ENCODE measurements around the gene PDRG1.

GRCh38 chr20:31922588-31922987 lies 29.3 kb downstream of the PDRG1 start:
- TF ChIP-seq CTCF (IDR thresholded peaks at IDR 0.05; ENCODE audit: low read depth, low read length) (no peak), POLR2A (IDR thresholded peaks at IDR 0.05; ENCODE audit: extremely low read depth, insufficient read length) (no peak), MYC (IDR thresholded peaks at IDR 0.05; ENCODE audit: low read depth, low read length) (no peak)
